NB4 (cell line): ENCODE results near the gene SMOC2.

ENCODE experiments used
- TF ChIP-seq, protein P1 (sequence below): IDR thresholded peaks from 2 replicates; pipeline ENCODE4 v1.6.1; 2011; ENCODE audit warnings: low read depth, low read length
- TF ChIP-seq, protein P2 (sequence below): IDR thresholded peaks from one replicate; pipeline ENCODE4 v1.5.1; 2012; ENCODE audit warnings: low read depth, low read length

DNA sequence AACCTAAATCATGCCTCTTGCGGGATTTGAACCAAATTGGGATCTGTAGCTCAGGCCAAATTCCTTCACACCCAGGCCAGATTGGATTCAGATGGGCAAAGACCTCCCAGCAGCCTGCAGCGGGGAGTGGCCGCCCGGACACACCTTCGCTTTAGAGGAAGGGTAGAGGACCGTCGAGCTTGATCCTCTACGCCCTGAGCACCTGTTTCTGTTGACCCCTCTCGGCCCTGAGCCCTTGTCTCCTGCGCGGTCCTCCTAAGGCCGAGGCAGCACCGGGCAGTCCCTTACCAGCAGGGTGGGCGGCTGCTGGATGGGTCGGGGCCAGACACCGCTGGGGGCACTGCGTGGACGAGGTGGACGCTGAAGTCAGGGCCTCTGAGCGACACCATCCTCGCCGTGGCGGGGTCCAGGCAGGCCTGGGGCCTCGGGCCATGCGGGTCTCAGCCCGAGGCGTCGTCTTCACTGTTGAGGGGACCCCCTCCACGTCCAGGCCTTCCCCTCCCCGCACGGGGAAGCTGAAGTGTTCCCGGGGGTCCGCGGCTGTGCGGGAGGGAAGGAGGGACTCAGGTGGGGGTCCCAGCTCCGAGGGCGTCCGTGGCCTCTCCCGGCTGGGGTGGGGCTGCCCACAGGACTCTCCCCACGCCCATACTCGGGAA lies 114.8 kb downstream of the SMOC2 start:
- TF ChIP-seq, protein P1, sequence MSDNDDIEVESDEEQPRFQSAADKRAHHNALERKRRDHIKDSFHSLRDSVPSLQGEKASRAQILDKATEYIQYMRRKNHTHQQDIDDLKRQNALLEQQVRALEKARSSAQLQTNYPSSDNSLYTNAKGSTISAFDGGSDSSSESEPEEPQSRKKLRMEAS: no peak
- TF ChIP-seq, protein P2, sequence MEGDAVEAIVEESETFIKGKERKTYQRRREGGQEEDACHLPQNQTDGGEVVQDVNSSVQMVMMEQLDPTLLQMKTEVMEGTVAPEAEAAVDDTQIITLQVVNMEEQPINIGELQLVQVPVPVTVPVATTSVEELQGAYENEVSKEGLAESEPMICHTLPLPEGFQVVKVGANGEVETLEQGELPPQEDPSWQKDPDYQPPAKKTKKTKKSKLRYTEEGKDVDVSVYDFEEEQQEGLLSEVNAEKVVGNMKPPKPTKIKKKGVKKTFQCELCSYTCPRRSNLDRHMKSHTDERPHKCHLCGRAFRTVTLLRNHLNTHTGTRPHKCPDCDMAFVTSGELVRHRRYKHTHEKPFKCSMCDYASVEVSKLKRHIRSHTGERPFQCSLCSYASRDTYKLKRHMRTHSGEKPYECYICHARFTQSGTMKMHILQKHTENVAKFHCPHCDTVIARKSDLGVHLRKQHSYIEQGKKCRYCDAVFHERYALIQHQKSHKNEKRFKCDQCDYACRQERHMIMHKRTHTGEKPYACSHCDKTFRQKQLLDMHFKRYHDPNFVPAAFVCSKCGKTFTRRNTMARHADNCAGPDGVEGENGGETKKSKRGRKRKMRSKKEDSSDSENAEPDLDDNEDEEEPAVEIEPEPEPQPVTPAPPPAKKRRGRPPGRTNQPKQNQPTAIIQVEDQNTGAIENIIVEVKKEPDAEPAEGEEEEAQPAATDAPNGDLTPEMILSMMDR: no peak
